Osteocyte (in vitro differentiated cells): Measurements from ENCODE around the gene ENO2. TPM values are rescaled to one million over a fixed set of nuclear protein-coding genes. Genes with fewer than 3 reads are reported as not detected.

Source experiments
- DNase-seq: peaks from one replicate; pipeline ENCODE4 v3.0.0; 2021; ENCODE audit warnings: mixed read lengths; ENCODE audit not compliant: unreplicated experiment; ENCODE audit errors: extremely low spot score
- H3K27ac Mint-ChIP-seq: one replicate; pipeline ENCODE4 v1.8.0; 2021; ENCODE audit warnings: mild to moderate bottlenecking, mixed read lengths; ENCODE audit not compliant: unreplicated experiment
- H3K27me3 Mint-ChIP-seq: one replicate; pipeline ENCODE4 v1.8.0; 2021; ENCODE audit warnings: mixed read lengths; ENCODE audit not compliant: unreplicated experiment
- H3K36me3 Mint-ChIP-seq: one replicate; pipeline ENCODE4 v1.8.0; 2021; ENCODE audit warnings: mixed read lengths; ENCODE audit not compliant: unreplicated experiment
- H3K4me1 Mint-ChIP-seq: one replicate; pipeline ENCODE4 v1.8.0; 2021; ENCODE audit warnings: mixed read lengths; ENCODE audit not compliant: unreplicated experiment
- H3K4me3 Mint-ChIP-seq: one replicate; pipeline ENCODE4 v1.8.0; 2021; ENCODE audit warnings: mild to moderate bottlenecking, moderate library complexity, mixed read lengths; ENCODE audit not compliant: unreplicated experiment
- H3K9me3 Mint-ChIP-seq: one replicate; pipeline ENCODE4 v1.8.0; 2021; ENCODE audit warnings: mixed read lengths; ENCODE audit not compliant: unreplicated experiment
- CTCF ChIP-seq: fragments of 200-600 bp; sonication (generic); IDR thresholded peaks from 2 replicates; pipeline ENCODE4 v1.5.0; 2021; ENCODE audit warnings: antibody characterized with exemption, mild to moderate bottlenecking, moderate library complexity
- total RNA-seq: library from RNA; stranded (reverse); gene quantifications from 2 replicates; pipeline ENCODE4 v1.2.1, GENCODE V29; 2021

ENO2 gene
- total RNA-seq, 1 donor from 2014 or later, result 24.1 TPM

- H3K9me3 Mint-ChIP-seq, result no peaks in the 10 kb centered on the region
- H3K27ac Mint-ChIP-seq, result no peak overlapping the region
These were observed 32.6 kb downstream of the ENO2 start for GRCh38 chr12:6946920-6947374.

DNA sequence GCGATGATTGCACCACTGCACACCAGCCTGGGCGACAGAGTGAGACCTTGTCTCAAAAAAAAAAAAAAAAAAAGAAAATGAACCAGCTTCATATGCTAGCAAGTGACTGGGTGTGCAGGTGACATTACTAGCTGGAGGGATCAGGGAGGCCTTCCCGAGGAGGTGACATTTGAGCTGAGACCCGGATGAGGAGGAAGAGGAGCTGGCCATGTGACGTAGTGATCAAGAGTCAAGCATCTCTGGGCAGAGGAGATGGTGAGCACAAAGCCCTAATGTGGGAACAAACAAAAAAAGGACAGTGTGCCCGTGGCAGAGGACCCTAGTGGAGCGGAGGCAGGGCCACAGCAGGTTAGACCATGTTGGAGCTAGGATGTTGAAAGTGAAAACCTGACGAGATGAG lies 33.2 kb downstream of the ENO2 start:
- Mint-ChIP-seq H3K4me3 (no peak overlapping the region), H3K9me3 (no peaks in the 10 kb centered on the region), H3K4me1 (peaks cover 30% of the 10 kb centered on the region), H3K27me3 (no peaks in the 10 kb centered on the region), H3K27ac (peak overlapping the region; percentile 34), H3K36me3 (peaks cover 9% of the 10 kb centered on the region)
- no peak for DNase-seq
- TF ChIP-seq CTCF, result no peak

More at GRCh38 chr12:6946920-6947374, 32.6 kb downstream of the ENO2 start:
- peaks cover 9% of the 10 kb centered on the region for H3K36me3 Mint-ChIP-seq
- no peak for DNase-seq
- H3K4me1 Mint-ChIP-seq, result peaks cover 30% of the 10 kb centered on the region
- no peak for TF ChIP-seq CTCF
- H3K4me3 Mint-ChIP-seq, result peak overlapping the region; percentile 23
- H3K27me3 Mint-ChIP-seq, result no peaks in the 10 kb centered on the region

GRCh38 chr12:6948873-6949594 lies 34.7 kb downstream of the ENO2 start:
- Mint-ChIP-seq H3K27ac (no peak overlapping the region), H3K36me3 (peaks cover 9% of the 10 kb centered on the region), H3K4me3 (no peak overlapping the region), H3K4me1 (peaks cover 31% of the 10 kb centered on the region), H3K9me3 (no peaks in the 10 kb centered on the region), H3K27me3 (no peaks in the 10 kb centered on the region)
- no peak for TF ChIP-seq CTCF
- no peak for DNase-seq

GRCh38 chr12:6950401-6950801 lies 36.0 kb downstream of the ENO2 start:
- Mint-ChIP-seq H3K27me3 (no peaks in the 10 kb centered on the region), H3K4me1 (peaks cover 27% of the 10 kb centered on the region), H3K9me3 (no peaks in the 10 kb centered on the region), H3K4me3 (no peak overlapping the region), H3K27ac (no peak overlapping the region), H3K36me3 (peaks cover 9% of the 10 kb centered on the region)
- no peak for TF ChIP-seq CTCF
- no peak for DNase-seq

DNA sequence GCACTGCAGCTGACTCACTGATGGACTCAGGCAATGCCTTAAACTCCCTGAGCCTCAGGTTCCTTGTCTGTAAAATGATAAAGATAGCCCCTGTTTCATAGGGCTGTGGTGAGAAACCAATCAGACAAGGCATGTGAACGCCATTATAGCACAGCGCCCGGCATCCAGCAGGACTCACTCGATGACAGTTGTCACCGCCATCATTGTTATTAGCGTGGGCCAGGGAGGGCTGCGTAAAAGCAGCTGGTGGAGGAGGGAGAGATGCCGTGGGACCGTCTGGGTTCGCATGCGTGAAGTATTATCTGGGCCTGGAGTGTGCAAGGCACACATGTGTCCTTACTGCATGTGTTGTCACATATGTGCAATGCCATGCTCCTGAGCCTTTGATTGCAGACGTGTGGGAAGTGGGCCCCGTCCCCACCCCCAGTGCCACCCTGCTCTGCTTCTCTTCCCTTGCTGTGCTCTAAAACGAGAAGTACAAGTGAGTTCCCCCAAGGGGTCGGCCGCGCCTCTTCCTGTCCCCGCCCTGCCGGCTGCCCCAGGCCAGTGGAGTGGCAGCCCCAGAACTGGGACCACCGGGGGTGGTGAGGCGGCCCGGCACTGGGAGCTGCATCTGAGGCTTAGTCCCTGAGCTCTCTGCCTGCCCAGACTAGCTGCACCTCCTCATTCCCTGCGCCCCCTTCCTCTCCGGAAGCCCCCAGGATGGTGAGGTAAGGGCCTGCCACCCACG lies 36.6 kb downstream of the ENO2 start, which contains the start of gene PTPN6:
PTPN6 (plus strand) TSS at position 546 of the 730 bp plus-strand sequence; CDS start at position 703, 157 bp downstream.
- no peak for DNase-seq
- Mint-ChIP-seq H3K27me3 (no peaks in the 10 kb centered on the region), H3K4me1 (peaks cover 27% of the 10 kb centered on the region), H3K27ac (no peak within 1 kb of the TSS), H3K9me3 (no peaks in the 10 kb centered on the region), H3K36me3 (peaks cover 9% of the 10 kb centered on the region), H3K4me3 (no peak within 1 kb of the TSS)
- no peak for TF ChIP-seq CTCF
